ENCODE data around the gene UVRAG. TPM values are rescaled to one million over a fixed set of nuclear protein-coding genes. Genes with fewer than 3 reads are reported as not detected.

Gene UVRAG
- polyA plus RNA-seq, 1 donor (not counting 4 experiments of a cell fraction or from before 2014, with no cell fraction given), result 11.9 TPM

DNA sequence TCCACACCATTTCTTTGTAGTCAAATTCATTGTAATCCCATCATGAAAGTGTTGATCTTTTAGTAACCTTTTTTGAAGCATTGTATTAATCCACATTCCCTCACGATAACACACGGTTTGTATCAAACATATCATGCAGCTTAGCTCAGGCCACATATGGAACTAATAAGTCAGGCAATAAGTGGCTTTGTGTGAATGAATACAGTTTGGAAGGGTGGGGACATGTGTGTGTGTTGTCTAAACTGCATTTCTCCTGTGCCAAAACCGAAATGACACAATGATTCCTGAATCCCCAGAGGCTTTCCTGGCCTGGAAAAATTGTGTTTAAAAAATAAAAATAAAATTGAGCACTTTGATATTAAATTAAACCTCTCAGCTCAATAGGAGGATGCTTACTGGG is 293.0 kb downstream of the UVRAG start:
- Histone ChIP-seq H2AFZ (ENCODE audit: control insufficient read depth, low read length) (no peak overlapping the region), H3K36me3 (ENCODE audit: control insufficient read depth in 2 of 2, extremely low read depth in 1 of 2, insufficient read depth in 2 of 2, low read length in 2 of 2) (no peaks in the 10 kb centered on the region), H3K27ac (ENCODE audit: control insufficient read depth, insufficient read depth, low read length) (no peak overlapping the region), H3K27me3 (ENCODE audit: control insufficient read depth, extremely low read depth, insufficient read depth, low read length) (no peaks in the 10 kb centered on the region), H3K9me3 (ENCODE audit: control insufficient read depth, low read depth, low read length) (no peaks in the 10 kb centered on the region), H3K4me3 (ENCODE audit: control insufficient read depth in 2 of 3, extremely low read depth in 1 of 3, insufficient read depth in 2 of 3, low read depth in 1 of 3, low read length in 3 of 3) (no peak overlapping the region), H3K79me2 (ENCODE audit: control insufficient read depth, insufficient read depth, low read length) (no peaks in the 10 kb centered on the region), H3K9ac (ENCODE audit: control insufficient read depth, extremely low read depth, insufficient read depth, low read length) (no peak overlapping the region), H4K20me1 (ENCODE audit: control insufficient read depth, extremely low read depth, insufficient read depth, low read length) (no peaks in the 10 kb centered on the region), H3K4me2 (ENCODE audit: control insufficient read depth, extremely low read depth, insufficient read depth, low read depth, low read length) (no peak overlapping the region), H3K9me1 (ENCODE audit: control insufficient read depth, extremely low read depth, insufficient read depth, low read length) (no peaks in the 10 kb centered on the region), H3K4me1 (ENCODE audit: control insufficient read depth, extremely low read depth, insufficient read depth, low read length) (no peaks in the 10 kb centered on the region)
- DNase-seq (ENCODE audit: low read depth, low spot score), result no peak
- no peak for TF ChIP-seq EZH2 (IDR thresholded peaks at IDR 0.05; ENCODE audit: low read length)
- TF ChIP-seq, protein P1, sequence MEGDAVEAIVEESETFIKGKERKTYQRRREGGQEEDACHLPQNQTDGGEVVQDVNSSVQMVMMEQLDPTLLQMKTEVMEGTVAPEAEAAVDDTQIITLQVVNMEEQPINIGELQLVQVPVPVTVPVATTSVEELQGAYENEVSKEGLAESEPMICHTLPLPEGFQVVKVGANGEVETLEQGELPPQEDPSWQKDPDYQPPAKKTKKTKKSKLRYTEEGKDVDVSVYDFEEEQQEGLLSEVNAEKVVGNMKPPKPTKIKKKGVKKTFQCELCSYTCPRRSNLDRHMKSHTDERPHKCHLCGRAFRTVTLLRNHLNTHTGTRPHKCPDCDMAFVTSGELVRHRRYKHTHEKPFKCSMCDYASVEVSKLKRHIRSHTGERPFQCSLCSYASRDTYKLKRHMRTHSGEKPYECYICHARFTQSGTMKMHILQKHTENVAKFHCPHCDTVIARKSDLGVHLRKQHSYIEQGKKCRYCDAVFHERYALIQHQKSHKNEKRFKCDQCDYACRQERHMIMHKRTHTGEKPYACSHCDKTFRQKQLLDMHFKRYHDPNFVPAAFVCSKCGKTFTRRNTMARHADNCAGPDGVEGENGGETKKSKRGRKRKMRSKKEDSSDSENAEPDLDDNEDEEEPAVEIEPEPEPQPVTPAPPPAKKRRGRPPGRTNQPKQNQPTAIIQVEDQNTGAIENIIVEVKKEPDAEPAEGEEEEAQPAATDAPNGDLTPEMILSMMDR (optimal IDR thresholded peaks at IDR 0.05 in 1 of 3, IDR thresholded peaks at IDR 0.05 in 1 of 3, conservative IDR thresholded peaks at IDR 0.05 in 1 of 3; ENCODE audit: extremely low read depth in 1 of 3, insufficient read depth in 2 of 3, low read length in 3 of 3), result no peak
- no peak for FAIRE-seq
- dilution Hi-C loops (cut with MboI; ENCODE audit: extremely low pct_ligation_motif_present, low sequenced_read_pairs), result no loop called here

GRCh38 chr11:76114238-76114637 is 299.2 kb downstream of the UVRAG start:
- Histone ChIP-seq H3K4me3 (ENCODE audit: control insufficient read depth in 2 of 3, extremely low read depth in 1 of 3, insufficient read depth in 2 of 3, low read depth in 1 of 3, low read length in 3 of 3) (no peak overlapping the region), H3K79me2 (ENCODE audit: control insufficient read depth, insufficient read depth, low read length) (no peaks in the 10 kb centered on the region), H3K27me3 (ENCODE audit: control insufficient read depth, extremely low read depth, insufficient read depth, low read length) (no peaks in the 10 kb centered on the region), H3K9me3 (ENCODE audit: control insufficient read depth, low read depth, low read length) (no peaks in the 10 kb centered on the region), H4K20me1 (ENCODE audit: control insufficient read depth, extremely low read depth, insufficient read depth, low read length) (no peaks in the 10 kb centered on the region), H2AFZ (ENCODE audit: control insufficient read depth, low read length) (no peak overlapping the region), H3K4me2 (ENCODE audit: control insufficient read depth, extremely low read depth, insufficient read depth, low read depth, low read length) (no peak overlapping the region), H3K9ac (ENCODE audit: control insufficient read depth, extremely low read depth, insufficient read depth, low read length) (no peak overlapping the region), H3K27ac (ENCODE audit: control insufficient read depth, insufficient read depth, low read length) (no peak overlapping the region), H3K4me1 (ENCODE audit: control insufficient read depth, extremely low read depth, insufficient read depth, low read length) (no peaks in the 10 kb centered on the region), H3K36me3 (ENCODE audit: control insufficient read depth in 2 of 2, extremely low read depth in 1 of 2, insufficient read depth in 2 of 2, low read length in 2 of 2) (no peaks in the 10 kb centered on the region), H3K9me1 (ENCODE audit: control insufficient read depth, extremely low read depth, insufficient read depth, low read length) (no peaks in the 10 kb centered on the region)
- FAIRE-seq, result no peak
- DNase-seq (ENCODE audit: low read depth, low spot score), result no peak
- TF ChIP-seq, protein P1 (optimal IDR thresholded peaks at IDR 0.05 in 1 of 3, IDR thresholded peaks at IDR 0.05 in 1 of 3, conservative IDR thresholded peaks at IDR 0.05 in 1 of 3; ENCODE audit: extremely low read depth in 1 of 3, insufficient read depth in 2 of 3, low read length in 3 of 3), result no peak
- TF ChIP-seq EZH2 (IDR thresholded peaks at IDR 0.05; ENCODE audit: low read length), result no peak
- dilution Hi-C loops (cut with MboI; ENCODE audit: extremely low pct_ligation_motif_present, low sequenced_read_pairs), result no loop called here
